ENCODE results near the gene CHMP4A.

The CHMP4A gene

DNA sequence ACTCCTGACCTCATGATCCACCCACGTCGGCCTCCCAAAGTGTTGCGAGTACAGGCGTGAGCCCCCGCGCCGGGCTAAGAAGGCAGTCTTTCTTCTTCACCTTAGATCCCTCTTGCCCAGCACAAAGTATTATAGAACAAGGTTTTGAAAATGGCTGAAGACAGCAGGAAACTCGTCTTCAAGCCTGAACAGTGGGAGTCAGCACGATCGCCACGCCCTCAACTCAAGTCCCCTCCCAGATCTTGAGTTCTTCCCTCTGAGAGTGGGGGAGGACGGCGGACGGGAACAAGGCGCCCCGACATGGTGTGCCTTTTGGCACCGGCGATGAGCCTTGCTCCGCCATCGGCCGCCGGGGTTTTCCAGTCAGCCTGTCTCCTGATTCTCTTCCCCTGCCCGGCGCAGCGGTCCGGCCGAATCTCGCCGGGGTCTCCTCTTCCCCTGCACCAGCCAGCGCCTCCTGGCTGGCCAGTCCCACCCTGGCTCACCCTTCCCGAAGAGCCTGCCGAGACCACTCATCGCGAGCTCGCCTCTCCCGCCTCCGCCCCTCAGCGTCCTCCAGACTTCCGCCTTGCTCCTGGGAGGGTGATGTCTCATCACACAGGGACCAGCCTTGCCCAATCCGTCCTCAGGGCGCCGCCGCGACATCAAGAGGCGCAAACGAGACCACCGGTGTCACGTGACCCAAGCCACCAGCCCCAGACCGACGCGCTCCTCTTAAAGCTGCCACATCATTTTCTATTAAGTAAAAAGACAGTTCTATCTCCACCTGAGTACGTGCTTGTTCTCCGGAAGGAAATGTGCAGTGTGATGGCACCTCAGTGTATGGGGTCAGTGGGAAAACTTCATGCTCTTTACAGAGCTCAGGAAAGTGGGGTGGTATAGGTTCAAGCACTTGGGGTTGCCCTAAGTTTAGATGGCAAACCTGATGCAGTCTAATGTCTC, at the start of gene CHMP4A:
CHMP4A (minus strand) TSS at position 565 of the 942 bp plus-strand sequence; CDS start at position 516, 49 bp downstream.
- peak within 1 kb of the TSS; percentile 93 to 99 (median 95) for H3K9ac ChIP-seq
- TF ChIP-seq Cebpa-rat (IDR thresholded peaks at IDR 0.05): peak in 2 of 11 experiments; percentile 20 to 21; a peak in 3 of 22 replicates
- peaks cover 0 to 8% (median 0%) of the 10 kb centered on the region in 11 experiments; a peak in 2 of 22 replicates for H4K20me1 ChIP-seq
- H3K27me3 ChIP-seq: no peaks in the 10 kb centered on the region
- peaks cover 37 to 52% (median 43%) of the 10 kb centered on the region in 10 experiments for H3K4me1 ChIP-seq
- peak within 1 kb of the TSS; percentile 58 to 86 (median 72) for H3K4me3 ChIP-seq
- H3K36me3 ChIP-seq: peaks cover 38 to 57% (median 48%) of the 10 kb centered on the region in 11 experiments
- H3K27ac ChIP-seq: peak within 1 kb of the TSS; percentile 93 to 100 (median 97)
- peak within 1 kb of the TSS; percentile 67 to 96 (median 85) for H3K4me2 ChIP-seq
- H3K9me3 ChIP-seq (replicated peaks in 1 of 11): no peaks in the 10 kb centered on the region

- no peak overlapping the region for H3K4me2 ChIP-seq
- H3K9ac ChIP-seq: 0 out of 22 replicates have a peak overlapping the region, but pooled peaks of 1 of the 11 experiments have one; percentile 4
Measured at GRCh38 chr14:24261969-24262327, 48.7 kb upstream of the CHMP4A start.

GRCh38 chr14:24261256-24261968, 48.1 kb upstream of the CHMP4A start:
- 0 out of 22 replicates have a peak overlapping the region, but pooled peaks of 1 of the 11 experiments have one; percentile 4 for H3K9ac ChIP-seq
- TF ChIP-seq Cebpa-rat (IDR thresholded peaks at IDR 0.05): no peak
- H3K27ac ChIP-seq: no peak overlapping the region
- no peaks in the 10 kb centered on the region for H3K27me3 ChIP-seq
- H3K9me3 ChIP-seq (replicated peaks in 1 of 11): no peaks in the 10 kb centered on the region
- no peak overlapping the region for H3K4me2 ChIP-seq
- peaks cover under 1 to 80% (median 14%) of the 10 kb centered on the region in 11 experiments; a peak in 15 of 22 replicates for H3K36me3 ChIP-seq
- H4K20me1 ChIP-seq: peaks cover 0 to 13% (median 0%) of the 10 kb centered on the region in 11 experiments; a peak in 1 of 22 replicates
- no peak overlapping the region for H3K4me3 ChIP-seq
- H3K4me1 ChIP-seq: peaks cover 0 to 3% (median 0%) of the 10 kb centered on the region in 10 experiments; a peak in 4 of 20 replicates

More at GRCh38 chr14:24261969-24262327, 48.7 kb upstream of the CHMP4A start:
- Histone ChIP-seq H3K4me3 (no peak overlapping the region), H3K27me3 (no peaks in the 10 kb centered on the region), H3K36me3 (peaks cover 6 to 80% (median 19%) of the 10 kb centered on the region in 11 experiments; a peak in 16 of 22 replicates), H3K9me3 (replicated peaks in 1 of 11) (no peaks in the 10 kb centered on the region), H3K27ac (no peak overlapping the region), H4K20me1 (peaks cover 0 to 13% (median 0%) of the 10 kb centered on the region in 11 experiments; a peak in 2 of 22 replicates), H3K4me1 (peaks cover 0 to 8% (median 5%) of the 10 kb centered on the region in 10 experiments; a peak in 12 of 20 replicates)
- no peak for TF ChIP-seq Cebpa-rat (IDR thresholded peaks at IDR 0.05)

DNA sequence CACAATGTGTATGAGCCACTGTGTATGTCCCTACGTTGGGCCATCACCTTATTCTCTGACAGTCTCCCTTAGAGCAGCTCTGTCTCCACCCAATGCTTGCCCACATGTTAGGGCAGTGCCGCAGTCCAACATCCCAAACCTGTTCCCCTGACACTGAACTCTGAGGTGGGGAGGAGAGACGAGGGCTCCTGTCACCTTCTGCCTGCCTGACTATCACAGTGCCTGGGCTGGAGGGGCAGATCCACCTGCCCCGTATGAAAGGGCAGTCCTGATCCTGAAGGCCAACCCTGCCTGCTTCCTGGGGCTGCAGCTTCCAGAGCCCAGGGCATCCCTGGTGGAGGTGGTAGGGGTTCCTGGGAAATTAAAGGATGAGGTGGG, 47.5 kb upstream of the CHMP4A start:
- no peak overlapping the region for H3K27ac ChIP-seq
- H3K36me3 ChIP-seq: peaks cover 0 to 80% (median 8%) of the 10 kb centered on the region in 11 experiments; a peak in 10 of 22 replicates
- no peak overlapping the region for H3K9ac ChIP-seq
- H3K4me1 ChIP-seq: no peaks in the 10 kb centered on the region
- H3K4me2 ChIP-seq: no peak overlapping the region
- H3K9me3 ChIP-seq (replicated peaks in 1 of 11): no peaks in the 10 kb centered on the region
- no peaks in the 10 kb centered on the region for H3K27me3 ChIP-seq
- H4K20me1 ChIP-seq: peaks cover 0 to 13% (median 0%) of the 10 kb centered on the region in 11 experiments; a peak in 1 of 22 replicates
- TF ChIP-seq Cebpa-rat (IDR thresholded peaks at IDR 0.05): no peak
- no peak overlapping the region for H3K4me3 ChIP-seq

GRCh38 chr14:24260026-24260779, 46.9 kb upstream of the CHMP4A start:
- no peaks in the 10 kb centered on the region for H3K4me1 ChIP-seq
- no peak overlapping the region for H3K4me3 ChIP-seq
- peaks cover 0 to 80% (median 6%) of the 10 kb centered on the region in 11 experiments; a peak in 12 of 22 replicates for H3K36me3 ChIP-seq
- H3K27ac ChIP-seq: no peak overlapping the region
- H3K27me3 ChIP-seq: no peaks in the 10 kb centered on the region
- no peaks in the 10 kb centered on the region for H3K9me3 ChIP-seq (replicated peaks in 1 of 11)
- peaks cover 0 to 13% (median 0%) of the 10 kb centered on the region in 11 experiments; a peak in 1 of 22 replicates for H4K20me1 ChIP-seq
- H3K9ac ChIP-seq: no peak overlapping the region
- H3K4me2 ChIP-seq: no peak overlapping the region
- no peak for TF ChIP-seq Cebpa-rat (IDR thresholded peaks at IDR 0.05)

DNA sequence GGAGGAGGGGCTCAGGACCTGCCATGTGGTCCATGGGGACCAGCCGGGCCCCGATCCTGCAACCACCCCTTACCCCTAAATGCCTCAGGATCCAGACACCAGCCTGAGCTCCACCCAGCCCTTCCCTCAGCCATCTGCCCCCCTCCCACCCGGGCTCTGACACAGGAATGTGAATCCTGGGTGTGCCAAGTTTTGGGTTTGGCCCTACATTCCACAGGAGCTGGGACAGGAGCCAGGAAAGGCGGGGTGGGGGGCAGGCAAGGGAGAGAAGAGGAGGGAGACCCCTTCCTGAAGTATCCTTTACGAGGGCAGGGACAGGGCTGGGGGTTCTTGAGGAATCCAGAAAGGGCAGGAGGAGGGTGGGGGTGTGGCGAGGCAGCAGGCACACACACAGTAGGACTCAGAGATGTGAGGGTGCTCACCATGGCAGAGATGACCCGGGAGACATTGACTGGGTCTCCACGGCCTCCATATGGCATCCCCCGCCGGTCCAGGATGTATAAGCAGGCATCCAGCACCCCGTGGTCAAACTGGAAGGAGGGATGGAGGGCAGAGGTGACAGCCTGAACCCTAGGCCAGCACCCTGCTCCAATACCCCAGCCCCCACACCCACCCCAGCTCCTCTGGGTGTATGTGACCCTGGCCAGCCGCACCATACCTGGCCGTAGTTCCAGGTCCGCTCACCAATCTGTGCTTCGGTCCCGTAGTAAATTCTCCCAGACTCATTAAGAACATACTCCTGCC, 46.2 kb upstream of the CHMP4A start:
- H3K4me2 ChIP-seq: no peak overlapping the region
- H3K4me3 ChIP-seq: no peak overlapping the region
- no peaks in the 10 kb centered on the region for H3K4me1 ChIP-seq
- H3K36me3 ChIP-seq: peaks cover 0 to 80% (median 11%) of the 10 kb centered on the region in 11 experiments; a peak in 12 of 22 replicates
- no peaks in the 10 kb centered on the region for H3K9me3 ChIP-seq (replicated peaks in 1 of 11)
- TF ChIP-seq Cebpa-rat (IDR thresholded peaks at IDR 0.05): no peak
- no peak overlapping the region for H3K9ac ChIP-seq
- H4K20me1 ChIP-seq: peaks cover 0 to 13% (median 0%) of the 10 kb centered on the region in 11 experiments; a peak in 1 of 22 replicates
- no peak overlapping the region for H3K27ac ChIP-seq
- H3K27me3 ChIP-seq: no peaks in the 10 kb centered on the region

DNA sequence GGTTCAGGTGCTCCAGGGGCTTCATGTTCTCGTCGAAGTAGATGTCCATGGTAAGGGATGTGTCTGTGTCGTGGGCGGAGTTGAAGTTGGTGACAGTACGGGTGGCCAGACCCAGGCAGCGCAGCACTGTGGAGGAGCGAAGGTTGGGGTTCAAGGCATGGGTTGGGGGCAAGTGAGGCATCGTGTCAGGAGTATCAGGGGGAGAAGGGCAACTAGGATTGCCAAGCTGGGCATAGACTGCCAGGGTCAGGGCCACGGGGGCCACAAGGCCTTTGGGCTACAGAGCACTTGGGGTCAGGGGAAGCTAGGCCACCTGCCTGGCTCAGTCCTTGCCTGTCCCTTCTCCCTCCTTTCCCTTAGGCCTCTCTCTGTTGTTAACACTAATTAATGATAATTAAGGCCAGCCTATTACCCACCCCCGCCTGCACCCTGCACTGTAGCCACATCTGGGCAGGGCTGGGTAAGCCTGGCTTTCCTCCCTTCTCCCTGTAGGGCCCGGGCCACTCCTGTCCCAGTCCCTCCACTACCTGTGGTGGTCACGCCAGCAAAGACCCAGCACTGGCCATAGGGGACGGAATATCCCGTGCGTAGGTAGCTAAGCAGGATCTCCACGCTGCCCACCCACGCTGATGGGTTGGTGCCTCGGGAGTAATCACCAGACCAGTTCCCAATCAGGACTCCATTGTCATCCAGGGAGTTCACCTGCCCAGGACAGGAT, 45.4 kb upstream of the CHMP4A start:
- H4K20me1 ChIP-seq: peaks cover 0 to 13% (median 0%) of the 10 kb centered on the region in 11 experiments; a peak in 1 of 22 replicates
- H3K9ac ChIP-seq: no peak overlapping the region; a peak in 1 of 22 replicates
- no peaks in the 10 kb centered on the region for H3K4me1 ChIP-seq
- no peak overlapping the region for H3K4me3 ChIP-seq
- no peaks in the 10 kb centered on the region for H3K27me3 ChIP-seq
- H3K9me3 ChIP-seq (replicated peaks in 1 of 11): no peaks in the 10 kb centered on the region
- TF ChIP-seq Cebpa-rat (IDR thresholded peaks at IDR 0.05): no peak
- no peak overlapping the region for H3K27ac ChIP-seq
- peaks cover 0 to 80% (median 18%) of the 10 kb centered on the region in 11 experiments; a peak in 12 of 22 replicates for H3K36me3 ChIP-seq
- no peak overlapping the region for H3K4me2 ChIP-seq

Data from BLaER1 treated with 17β-estradiol and CSF1 and Interleukin-3, amounts not matched to agents 10 nM and 100 nM (cell line).